HepG2 (cell line): Measurements from ENCODE around the gene TGDS. TPM values are rescaled to one million over a fixed set of nuclear protein-coding genes. Genes with fewer than 3 reads are reported as not detected.

ENCODE experiments used
- AGO1 ChIP-seq: fragments of 200-400 bp; formaldehyde crosslinking; IDR thresholded peaks from 2 replicates; pipeline ENCODE4 v1.6.1; 2017; ENCODE audit warnings: mild to moderate bottlenecking, low read depth, low read length, moderate library complexity; ENCODE audit not compliant: poor library complexity, severe bottlenecking
- ATF3 ChIP-seq: sonication (generic); formaldehyde crosslinking; IDR thresholded peaks from 2 replicates; pipeline ENCODE4 v1.4.0; 2020; ENCODE audit warnings: missing genetic modification reagents
- CHD2 ChIP-seq: IDR thresholded peaks from 2 replicates; pipeline ENCODE4 v1.6.1; 2011; ENCODE audit warnings: low read depth, low read length, improper control_type of control experiment
- DDIT3 ChIP-seq: sonication (generic); formaldehyde crosslinking; IDR thresholded peaks from 2 replicates; pipeline ENCODE4 v1.4.0; 2020; ENCODE audit warnings: mild to moderate bottlenecking, missing genetic modification reagents
- FOSL2 ChIP-seq: sonication (generic); formaldehyde crosslinking; IDR thresholded peaks from 2 replicates; pipeline ENCODE4 v1.4.0; 2020; ENCODE audit warnings: missing genetic modification reagents
- FOXP4 ChIP-seq: sonication (generic); formaldehyde crosslinking; IDR thresholded peaks from 2 replicates; pipeline ENCODE4 v1.4.0; 2020; ENCODE audit warnings: missing genetic modification reagents
- IRF1 ChIP-seq: sonication (generic); formaldehyde crosslinking; IDR thresholded peaks from 2 replicates; pipeline ENCODE4 v1.4.0; 2020; ENCODE audit warnings: low read depth, mild to moderate bottlenecking, missing genetic modification reagents
- JUNB ChIP-seq: sonication (generic); formaldehyde crosslinking; IDR thresholded peaks from 2 replicates; pipeline ENCODE4 v1.8.0; 2022; ENCODE audit warnings: missing genetic modification reagents, mild to moderate bottlenecking, borderline replicate concordance
- KDM2A ChIP-seq: sonication (generic); formaldehyde crosslinking; IDR thresholded peaks from 2 replicates; pipeline ENCODE4 v1.4.0; 2020; ENCODE audit warnings: low read depth, missing genetic modification reagents, borderline replicate concordance
- MAF1 ChIP-seq: sonication (generic); formaldehyde crosslinking; IDR thresholded peaks from 2 replicates; pipeline ENCODE4 v1.5.0; 2020; ENCODE audit warnings: missing genetic modification reagents, borderline replicate concordance
- MXI1 ChIP-seq: IDR thresholded peaks from 3 replicates; pipeline ENCODE4 v1.6.1; 2012; ENCODE audit warnings: low read depth, low read length, inconsistent platforms, borderline replicate concordance
- NCOA1 ChIP-seq: sonication (generic); formaldehyde crosslinking; IDR thresholded peaks from 2 replicates; pipeline ENCODE4 v1.9.0; 2021; ENCODE audit warnings: missing genetic modification reagents
- NFKB2 ChIP-seq: sonication (generic); formaldehyde crosslinking; IDR thresholded peaks from 2 replicates; pipeline ENCODE4 v1.4.0; 2020; ENCODE audit warnings: missing genetic modification reagents, borderline replicate concordance
- POGK ChIP-seq: sonication (generic); formaldehyde crosslinking; conservative IDR thresholded peaks from 2 replicates; pipeline ENCODE4 v1.8.0; 2022; ENCODE audit warnings: mild to moderate bottlenecking, moderate library complexity, missing genetic modification reagents
- SNAI1 ChIP-seq: sonication (generic); formaldehyde crosslinking; IDR thresholded peaks from 2 replicates; pipeline ENCODE4 v1.5.0; 2020; ENCODE audit warnings: mild to moderate bottlenecking, missing genetic modification reagents, borderline replicate concordance
- SNAPC5 ChIP-seq: sonication (generic); formaldehyde crosslinking; IDR thresholded peaks from 2 replicates; pipeline ENCODE4 v1.8.1; 2023; ENCODE audit warnings: mild to moderate bottlenecking, missing genetic modification reagents, borderline replicate concordance
- TARDBP ChIP-seq: sonication (generic); formaldehyde crosslinking; IDR thresholded peaks from 2 replicates; pipeline ENCODE4 v1.8.0; 2022; ENCODE audit warnings: mild to moderate bottlenecking, missing genetic modification reagents
- TOPORS ChIP-seq: sonication (generic); formaldehyde crosslinking; IDR thresholded peaks from 2 replicates; pipeline ENCODE4 v1.8.0; 2023; ENCODE audit warnings: mild to moderate bottlenecking, missing genetic modification reagents
- ZBTB38 ChIP-seq: sonication (generic); formaldehyde crosslinking; IDR thresholded peaks from 2 replicates; pipeline ENCODE4 v1.5.1; 2020; ENCODE audit warnings: mild to moderate bottlenecking, missing genetic modification reagents
- ZC3H13 ChIP-seq: sonication (generic); formaldehyde crosslinking; IDR thresholded peaks from 2 replicates; pipeline ENCODE4 v1.8.1; 2023; ENCODE audit warnings: mild to moderate bottlenecking, missing genetic modification reagents, moderate library complexity
- ZNF329 ChIP-seq: sonication (generic); formaldehyde crosslinking; IDR thresholded peaks from 2 replicates; pipeline ENCODE4 v1.9.0; 2021; ENCODE audit warnings: low read depth, mild to moderate bottlenecking, missing genetic modification reagents
- ZNF768 ChIP-seq: sonication (generic); formaldehyde crosslinking; IDR thresholded peaks from 2 replicates; pipeline ENCODE4 v1.4.0; 2020; ENCODE audit warnings: missing genetic modification reagents
- polyA plus RNA-seq, 8 experiments: library from polyadenylated mRNA; depleted of rRNA in 3 of 8; stranded (reverse) in 7 of 8; unstranded in 1 of 8; fragments of >200 nt; fragmentation: Illumina TruSeq in 4 of 8; extraction: Trizol in 4 of 8; gene quantifications; 2 replicates each; pipeline versions ENCODE4 v1.2.1 to v1.2.3, GENCODE V29; 2011 to 2016; ENCODE audit warnings: low read depth in 4 of 8, missing spikeins in 1 of 8, mixed read lengths in 1 of 8; ENCODE audit not compliant: insufficient read depth in 1 of 8
- total RNA-seq, 5 experiments: library from RNA; depleted of rRNA; stranded (reverse); fragments of >200 nt; fragmentation: Illumina TruSeq; extraction: Trizol; gene quantifications; 2 replicates each; pipeline ENCODE4 v1.2.3, GENCODE V29; 2016; ENCODE audit warnings: low read depth in 1 of 5

Gene TGDS
- total and polyA plus RNA-seq, 2 of the 13 experiments (the other 11 are each of a cell fraction or from before 2014, with no cell fraction given) = 15.5 to 17.9 TPM

- peak; percentile 28; the same call in 1 of the 2 replicates for TF ChIP-seq SNAPC5
- 0 out of 2 replicates have a peak, but pooled peaks have one; percentile 39 for TF ChIP-seq ZNF329 (CRISPR knock-in tag)
- TF ChIP-seq FOXP4 (CRISPR knock-in tag) = peak; percentile 31; the same call in 1 of the 2 replicates
- peak; percentile 24; the same call in 1 of the 2 replicates for TF ChIP-seq ATF3 (CRISPR knock-in tag)
- TF ChIP-seq FOSL2 (CRISPR knock-in tag) = peak; percentile 17; the same call in 1 of the 2 replicates
- TF ChIP-seq DDIT3 (CRISPR knock-in tag) = no peak
- peak; percentile 86 for TF ChIP-seq CHD2
- TF ChIP-seq ZNF768 (CRISPR knock-in tag) = peak; percentile 54; the same call in 1 of the 2 replicates
- TF ChIP-seq SNAI1 (CRISPR knock-in tag) = peak; percentile 26; the same call in 1 of the 2 replicates
- TF ChIP-seq ZC3H13 (CRISPR knock-in tag) = no peak
- TF ChIP-seq JUNB (CRISPR knock-in tag) = no peak
- TF ChIP-seq MAF1 (CRISPR knock-in tag) = peak; percentile 99
- no peak for TF ChIP-seq AGO1
- peak; percentile 51; the same call in 1 of the 2 replicates for TF ChIP-seq NFKB2 (CRISPR knock-in tag)
- no peak for TF ChIP-seq IRF1
- TF ChIP-seq MXI1 = peak; percentile 35; the same call in 1 of the 3 replicates
- peak; percentile 34; the same call in 1 of the 2 replicates for TF ChIP-seq TARDBP
- TF ChIP-seq NCOA1 = peak; percentile 60; the same call in 1 of the 2 replicates
- peak; percentile 59; the same call in 1 of the 2 replicates for TF ChIP-seq KDM2A (CRISPR knock-in tag)
- TF ChIP-seq TOPORS (CRISPR knock-in tag) = peak; percentile 74; the same call in 1 of the 2 replicates
- peak; percentile 25; the same call in 1 of the 2 replicates for TF ChIP-seq ZBTB38 (CRISPR knock-in tag)
- TF ChIP-seq POGK (CRISPR knock-in tag) = no peak; the same call in 1 of the 2 replicates
Observed at GRCh38 chr13:94549232-94550061, 46.5 kb downstream of the TGDS start (continued).
